T-helper 1 cell treated with Interleukin-12 subunit alpha and Interleukin-12 subunit beta and Interleukin-4 antibody, amounts not matched to agents 30 μg/mL and 1 μg/mL, for 36 hours (primary cell): ENCODE data around the gene MRPL2.

Experiments
- H3K27ac Mint-ChIP-seq: one replicate; pipeline ENCODE4 v1.8.0; 2021; ENCODE audit warnings: mild to moderate bottlenecking, mixed read lengths
- H3K27me3 Mint-ChIP-seq: one replicate; pipeline ENCODE4 v1.8.0; 2021; ENCODE audit warnings: low read depth, mixed read lengths
- H3K36me3 Mint-ChIP-seq: one replicate; pipeline ENCODE4 v1.8.0; 2021; ENCODE audit warnings: low read depth, mixed read lengths
- H3K4me1 Mint-ChIP-seq: one replicate; pipeline ENCODE4 v1.8.0; 2021; ENCODE audit warnings: low read depth, mixed read lengths
- H3K4me3 Mint-ChIP-seq: one replicate; pipeline ENCODE4 v1.8.0; 2021; ENCODE audit warnings: mild to moderate bottlenecking, moderate library complexity, mixed read lengths
- H3K9me3 Mint-ChIP-seq: one replicate; pipeline ENCODE4 v1.8.0; 2021; ENCODE audit warnings: mixed read lengths

The MRPL2 gene

GRCh38 chr6:43059168-43060033 is at the start of gene MRPL2, which contains the start of gene KLC4:
MRPL2 (minus strand) TSS chr6:43059434; CDS start chr6:43059381, 53 bp downstream.
KLC4 (plus strand) TSS chr6:43059631; CDS start chr6:43061336, 1,705 bp downstream.
- peak within 1 kb of the TSS; percentile 95 for H3K27ac Mint-ChIP-seq
- no peaks in the 10 kb centered on the region for H3K9me3 Mint-ChIP-seq
- peak within 1 kb of the TSS; percentile 89 for H3K4me3 Mint-ChIP-seq
- H3K27me3 Mint-ChIP-seq, result no peaks in the 10 kb centered on the region
- H3K36me3 Mint-ChIP-seq, result peaks cover 17% of the 10 kb centered on the region
- peaks cover 23% of the 10 kb centered on the region for H3K4me1 Mint-ChIP-seq

- no peaks in the 10 kb centered on the region for H3K9me3 Mint-ChIP-seq
- H3K27me3 Mint-ChIP-seq, result no peaks in the 10 kb centered on the region
- no peaks in the 10 kb centered on the region for H3K36me3 Mint-ChIP-seq
- H3K4me1 Mint-ChIP-seq, result no peaks in the 10 kb centered on the region
- no peak overlapping the region for H3K4me3 Mint-ChIP-seq
- no peak overlapping the region for H3K27ac Mint-ChIP-seq
These were observed 48.3 kb upstream of the MRPL2 start for GRCh38 chr6:43107344-43108062.

- no peaks in the 10 kb centered on the region for H3K9me3 Mint-ChIP-seq
- no peaks in the 10 kb centered on the region for H3K36me3 Mint-ChIP-seq
- no peak overlapping the region for H3K27ac Mint-ChIP-seq
- H3K4me1 Mint-ChIP-seq, result no peaks in the 10 kb centered on the region
- H3K4me3 Mint-ChIP-seq, result no peak overlapping the region
- peaks cover 2% of the 10 kb centered on the region for H3K27me3 Mint-ChIP-seq
These were observed 46.4 kb upstream of the MRPL2 start for GRCh38 chr6:43105538-43106222.

DNA sequence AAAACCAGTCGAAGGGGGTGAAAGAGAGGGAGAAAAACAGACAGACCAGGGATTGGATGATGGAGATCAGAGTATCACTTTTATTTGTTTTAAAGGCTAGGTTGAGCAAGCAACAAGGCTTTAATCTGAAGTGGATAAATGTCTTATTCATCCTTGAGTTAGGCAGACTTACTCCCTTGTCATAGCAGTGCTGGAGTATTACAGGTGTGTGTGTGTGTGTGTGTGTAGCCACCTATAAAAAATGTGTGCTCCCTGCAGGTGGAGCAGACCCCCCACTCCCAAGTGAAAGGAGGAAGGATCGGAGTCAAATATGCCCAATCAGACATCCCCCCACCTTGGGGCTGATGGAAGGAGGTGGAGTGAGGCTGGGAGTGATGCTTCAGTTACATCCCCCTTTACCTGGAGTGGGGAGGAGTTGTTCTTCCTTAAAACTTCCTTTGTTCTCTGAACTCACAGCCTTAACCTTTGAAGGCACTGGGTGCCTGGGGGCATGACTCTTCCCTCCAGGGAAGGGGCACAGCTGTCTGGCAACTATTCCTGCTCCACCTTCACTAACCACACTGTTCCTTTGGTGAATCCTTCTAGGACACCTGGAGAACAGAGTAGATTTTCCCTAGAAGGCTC is 44.1 kb upstream of the MRPL2 start:
- Mint-ChIP-seq H3K9me3 (no peaks in the 10 kb centered on the region), H3K27me3 (peaks cover 4% of the 10 kb centered on the region), H3K4me1 (no peaks in the 10 kb centered on the region), H3K36me3 (no peaks in the 10 kb centered on the region), H3K27ac (no peak overlapping the region), H3K4me3 (no peak overlapping the region)

DNA sequence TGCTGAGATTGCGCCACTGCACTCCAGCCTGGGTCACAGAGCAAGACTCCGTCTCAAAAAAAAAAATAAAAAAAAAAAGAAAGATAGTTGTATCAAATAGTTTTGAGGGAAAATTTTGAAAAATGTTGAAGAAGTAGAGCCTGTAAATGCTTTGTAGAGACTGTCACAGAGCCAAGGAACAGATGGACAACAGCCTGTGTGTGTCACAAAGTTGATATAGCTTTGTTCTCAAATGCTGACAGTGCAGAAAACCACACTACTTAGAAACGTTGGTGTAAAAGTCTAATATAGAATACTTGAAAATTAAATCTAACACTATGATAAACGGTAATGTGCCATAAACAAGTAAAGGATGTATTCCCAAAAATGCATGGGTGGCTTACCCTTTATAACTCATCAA is 42.3 kb upstream of the MRPL2 start:
- Mint-ChIP-seq H3K27me3 (peaks cover 11% of the 10 kb centered on the region), H3K36me3 (no peaks in the 10 kb centered on the region), H3K9me3 (no peaks in the 10 kb centered on the region), H3K27ac (no peak overlapping the region), H3K4me1 (no peaks in the 10 kb centered on the region), H3K4me3 (no peak overlapping the region)

DNA sequence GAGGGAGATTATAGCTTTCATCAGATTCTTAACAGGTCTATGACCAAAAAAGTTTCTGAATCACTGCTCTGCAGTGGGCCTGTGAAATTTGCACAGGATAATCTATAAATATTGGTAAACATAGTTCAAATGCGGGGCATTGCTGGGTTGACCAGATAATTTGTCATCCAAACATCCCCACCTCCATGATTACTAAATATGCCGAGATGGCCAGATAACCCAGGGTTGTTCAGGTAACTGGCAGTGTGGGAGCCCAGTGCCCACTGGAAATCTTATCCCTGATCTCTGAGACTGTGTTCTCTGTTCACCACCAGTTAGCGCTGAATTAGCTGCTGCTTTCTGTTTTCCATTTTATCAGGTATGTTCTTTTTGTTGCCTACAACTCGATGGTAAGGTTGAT is 38.3 kb upstream of the MRPL2 start:
- H3K4me1 Mint-ChIP-seq, result peaks cover 11% of the 10 kb centered on the region
- no peak overlapping the region for H3K27ac Mint-ChIP-seq
- peaks cover 11% of the 10 kb centered on the region for H3K27me3 Mint-ChIP-seq
- H3K36me3 Mint-ChIP-seq, result no peaks in the 10 kb centered on the region
- no peaks in the 10 kb centered on the region for H3K9me3 Mint-ChIP-seq
- no peak overlapping the region for H3K4me3 Mint-ChIP-seq

DNA sequence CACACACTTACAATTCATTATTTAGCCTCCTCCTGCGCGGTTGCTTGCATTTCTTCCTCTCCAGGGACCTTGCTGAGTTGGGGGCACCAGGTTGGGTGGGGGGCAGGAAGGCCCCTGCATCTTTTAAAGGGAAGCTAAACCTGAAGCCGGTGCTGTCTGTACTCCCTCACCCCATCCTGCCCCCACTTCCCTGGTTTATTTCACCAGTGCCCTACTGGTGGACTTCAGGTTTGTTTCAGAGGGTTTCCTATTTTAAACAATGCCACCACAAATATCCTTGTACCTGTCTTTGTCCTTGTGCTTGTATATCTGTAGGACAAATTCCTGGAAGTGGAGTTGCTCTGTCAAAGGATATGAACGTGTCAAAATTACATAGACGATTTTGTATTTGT is 37.9 kb upstream of the MRPL2 start:
- Mint-ChIP-seq H3K36me3 (no peaks in the 10 kb centered on the region), H3K4me1 (peaks cover 11% of the 10 kb centered on the region), H3K9me3 (no peaks in the 10 kb centered on the region), H3K27me3 (peaks cover 11% of the 10 kb centered on the region), H3K4me3 (no peak overlapping the region), H3K27ac (no peak overlapping the region)

DNA sequence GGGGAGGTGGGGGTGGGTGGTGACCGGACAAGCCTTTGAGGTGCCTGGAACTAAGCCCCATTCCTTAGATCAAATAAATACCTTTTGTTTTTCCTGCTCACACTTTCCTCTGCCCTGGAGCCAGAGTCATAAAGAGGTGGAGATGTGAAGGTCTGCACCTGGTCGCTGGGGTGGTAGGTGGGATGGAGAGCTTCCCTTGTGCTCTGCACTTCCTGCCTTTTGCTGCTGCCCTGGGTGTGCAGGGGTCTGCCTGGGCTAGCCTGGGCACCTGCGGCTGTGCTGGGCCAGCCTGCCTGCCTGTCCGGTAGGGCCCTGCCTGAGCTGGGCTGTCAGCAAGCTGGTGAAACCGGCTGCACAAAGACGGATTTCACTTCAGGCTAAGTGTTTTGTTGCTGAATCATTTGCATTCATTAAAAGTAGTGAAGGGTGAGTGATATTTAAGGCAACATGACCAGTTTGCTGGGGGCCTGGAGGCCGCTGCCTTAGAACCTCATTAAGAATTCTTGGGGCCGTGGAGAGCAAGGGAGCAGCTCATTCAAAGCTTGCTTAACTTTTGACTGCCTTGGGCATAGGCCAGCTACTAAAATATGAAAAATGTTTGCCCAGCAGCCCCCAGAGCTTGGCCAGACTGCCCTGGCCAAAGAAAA is 37.3 kb upstream of the MRPL2 start:
- Mint-ChIP-seq H3K4me1 (peaks cover 11% of the 10 kb centered on the region), H3K36me3 (no peaks in the 10 kb centered on the region), H3K27me3 (peaks cover 11% of the 10 kb centered on the region), H3K27ac (no peak overlapping the region), H3K9me3 (no peaks in the 10 kb centered on the region), H3K4me3 (no peak overlapping the region)

- H3K36me3 Mint-ChIP-seq, result no peaks in the 10 kb centered on the region
- H3K27me3 Mint-ChIP-seq, result peaks cover 11% of the 10 kb centered on the region
- H3K9me3 Mint-ChIP-seq, result no peaks in the 10 kb centered on the region
- H3K4me3 Mint-ChIP-seq, result no peak overlapping the region
- peaks cover 11% of the 10 kb centered on the region for H3K4me1 Mint-ChIP-seq
- no peak overlapping the region for H3K27ac Mint-ChIP-seq
These were observed 36.7 kb upstream of the MRPL2 start for GRCh38 chr6:43095939-43096338.

DNA sequence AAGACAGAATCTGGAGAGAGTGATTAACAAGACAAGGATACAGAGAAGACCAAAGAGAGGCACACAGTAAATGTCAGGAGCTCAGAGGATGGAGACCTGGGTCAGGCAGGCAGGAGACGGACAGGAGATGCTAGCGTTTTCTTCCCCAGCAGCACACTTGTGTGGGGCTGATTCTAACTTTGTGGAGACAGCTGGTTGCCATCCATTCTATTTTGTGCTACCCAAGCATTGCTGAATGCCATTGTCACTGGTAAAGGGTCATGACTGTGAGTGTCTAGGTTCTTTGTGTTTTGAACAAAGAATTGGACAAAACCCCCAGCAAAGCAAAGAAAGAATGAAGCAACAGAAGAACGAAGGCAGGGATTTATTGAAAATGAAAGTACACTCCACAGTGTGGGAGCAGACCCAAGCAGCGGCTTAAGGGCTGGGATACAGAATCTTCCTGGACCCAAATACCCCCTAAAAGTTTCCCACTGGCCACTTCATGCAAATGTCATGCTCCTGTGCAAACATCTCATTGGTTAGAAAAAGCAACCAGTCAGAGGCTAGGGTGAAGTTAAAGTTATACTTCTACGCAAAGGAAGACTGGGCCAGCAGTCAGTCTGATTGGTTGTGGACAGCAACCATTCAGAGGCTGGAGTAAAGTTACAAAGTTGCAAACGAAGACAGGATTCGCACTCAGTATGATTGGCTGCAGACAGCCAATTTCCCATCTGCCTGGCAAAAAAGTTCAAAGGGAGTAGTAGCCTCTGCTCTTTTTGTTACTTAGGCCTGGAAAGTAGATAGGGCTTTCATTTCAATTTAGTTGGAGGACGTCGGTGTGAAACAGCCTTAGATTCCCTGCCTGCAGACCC is 34.4 kb upstream of the MRPL2 start:
- Mint-ChIP-seq H3K27ac (no peak overlapping the region), H3K4me3 (peak overlapping the region; percentile 19), H3K27me3 (peaks cover 7% of the 10 kb centered on the region), H3K36me3 (no peaks in the 10 kb centered on the region), H3K9me3 (no peaks in the 10 kb centered on the region), H3K4me1 (peaks cover 11% of the 10 kb centered on the region)

GRCh38 chr6:43092635-43093034 is 33.4 kb upstream of the MRPL2 start:
- Mint-ChIP-seq H3K4me3 (no peak overlapping the region), H3K9me3 (no peaks in the 10 kb centered on the region), H3K36me3 (no peaks in the 10 kb centered on the region), H3K27ac (peak overlapping the region; percentile 8), H3K4me1 (peaks cover 11% of the 10 kb centered on the region), H3K27me3 (no peaks in the 10 kb centered on the region)

GRCh38 chr6:43091436-43091991 is 32.3 kb upstream of the MRPL2 start:
- H3K9me3 Mint-ChIP-seq, result no peaks in the 10 kb centered on the region

GRCh38 chr6:43091020-43091419 is 31.8 kb upstream of the MRPL2 start:
- Mint-ChIP-seq H3K27me3 (no peaks in the 10 kb centered on the region), H3K27ac (no peak overlapping the region), H3K4me1 (peaks cover 12% of the 10 kb centered on the region), H3K9me3 (no peaks in the 10 kb centered on the region), H3K4me3 (no peak overlapping the region), H3K36me3 (no peaks in the 10 kb centered on the region)

More at GRCh38 chr6:43091436-43091991, 32.3 kb upstream of the MRPL2 start:
- no peaks in the 10 kb centered on the region for H3K36me3 Mint-ChIP-seq
- no peak overlapping the region for H3K27ac Mint-ChIP-seq
- H3K4me1 Mint-ChIP-seq, result peaks cover 11% of the 10 kb centered on the region
- H3K4me3 Mint-ChIP-seq, result no peak overlapping the region
- no peaks in the 10 kb centered on the region for H3K27me3 Mint-ChIP-seq
